Activated naive CD8-positive, alpha-beta T cell treated with anti-CD3 and anti-CD28 coated beads, Interleukin-2, amount 50 U/mL, for 24 hours (primary cell): ENCODE results near the gene ZCCHC18.
"Not testable (repeated sequence)": the region's sequence is repeated elsewhere in the genome, so short reads cannot be mapped to it uniquely, and the experiment has no call there.

Experiments used
- ATAC-seq: fragments of 150-1000 bp; cut with Tn5 transposase; one replicate; pipeline ENCODE4 v1.10.0; 2021
- DNase-seq: peaks from one replicate; pipeline ENCODE4 v3.0.0; 2021
- H3K27ac Mint-ChIP-seq: one replicate; pipeline ENCODE4 v1.8.0; 2021; ENCODE audit warnings: mild to moderate bottlenecking, mixed read lengths
- H3K27me3 Mint-ChIP-seq: one replicate; pipeline ENCODE4 v1.8.0; 2021; ENCODE audit warnings: mixed read lengths
- H3K36me3 Mint-ChIP-seq: one replicate; pipeline ENCODE4 v1.8.0; 2021; ENCODE audit warnings: low read depth, mixed read lengths
- H3K4me1 Mint-ChIP-seq: one replicate; pipeline ENCODE4 v1.8.0; 2021; ENCODE audit warnings: mixed read lengths
- H3K4me3 Mint-ChIP-seq: one replicate; pipeline ENCODE4 v1.8.0; 2021; ENCODE audit warnings: mild to moderate bottlenecking, moderate library complexity, mixed read lengths
- H3K9me3 Mint-ChIP-seq: one replicate; pipeline ENCODE4 v1.8.0; 2021; ENCODE audit warnings: mixed read lengths

ZCCHC18 gene

DNA sequence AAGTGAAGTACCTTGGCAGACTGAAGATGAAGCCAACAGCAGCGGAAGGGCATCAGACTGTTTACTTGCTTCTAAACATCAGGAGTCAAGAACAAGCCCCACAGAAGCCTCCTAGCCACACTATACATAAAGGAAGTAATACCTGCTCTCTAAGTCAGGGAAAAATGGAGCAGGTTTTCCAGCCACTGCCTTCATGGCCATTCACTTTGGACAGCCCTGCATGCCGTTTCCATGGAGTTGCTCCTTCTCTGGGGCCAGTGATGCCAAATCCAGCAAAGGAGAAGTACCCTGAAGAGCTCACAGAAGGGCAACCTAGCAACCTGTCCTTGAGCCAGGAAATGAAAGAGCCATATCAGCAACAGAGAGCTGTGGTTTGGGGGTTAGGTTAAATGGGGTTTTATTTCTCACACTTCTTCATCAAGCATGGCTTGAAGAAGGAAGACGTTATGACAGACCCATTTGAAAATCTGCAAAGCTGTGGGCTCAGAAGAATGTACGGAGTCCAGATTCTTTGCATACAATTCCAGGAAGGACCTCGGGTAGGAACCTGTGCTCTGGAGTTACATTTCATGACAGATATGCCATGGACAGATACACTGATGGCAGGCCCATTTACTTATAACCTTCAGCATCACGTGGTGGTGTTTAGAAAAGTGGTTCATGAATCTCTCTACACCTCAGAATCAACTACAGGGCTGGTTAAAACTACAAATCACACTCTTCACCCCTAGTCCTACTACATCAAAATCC lies 1.7 kb upstream of the ZCCHC18 start:
- not testable (repeated sequence) for H3K9me3 Mint-ChIP-seq, H3K36me3 Mint-ChIP-seq, H3K27me3 Mint-ChIP-seq, DNase-seq
- peak; percentile 42 for ATAC-seq
- H3K27ac Mint-ChIP-seq, result peak overlapping the region; percentile 72
- peak overlapping the region; percentile 83 for H3K4me3 Mint-ChIP-seq
- H3K4me1 Mint-ChIP-seq, result peaks cover 43% of the 10 kb centered on the region

GRCh38 chrX:104113222-104113965 lies 1.1 kb downstream of the ZCCHC18 start:
- no peaks in the 10 kb centered on the region for H3K9me3 Mint-ChIP-seq
- DNase-seq (peak; percentile 54), ATAC-seq (peak; percentile 38)
- peaks cover 50% of the 10 kb centered on the region for H3K4me1 Mint-ChIP-seq
- H3K27ac Mint-ChIP-seq, result peak overlapping the region; percentile 76
- peak overlapping the region; percentile 83 for H3K4me3 Mint-ChIP-seq
- H3K27me3 Mint-ChIP-seq, result no peaks in the 10 kb centered on the region
- H3K36me3 Mint-ChIP-seq, result peaks cover 2% of the 10 kb centered on the region

- Mint-ChIP-seq H3K36me3 (no peaks in the 10 kb centered on the region), H3K4me3 (no peak overlapping the region), H3K27me3 (no peaks in the 10 kb centered on the region), H3K4me1 (peaks cover 55% of the 10 kb centered on the region), H3K9me3 (no peaks in the 10 kb centered on the region), H3K27ac (peak overlapping the region; percentile 74)
- DNase-seq (no peak), ATAC-seq (peak; percentile 45)
These were observed 5.4 kb downstream of the ZCCHC18 start for GRCh38 chrX:104117759-104118158.

- no peak overlapping the region for H3K27ac Mint-ChIP-seq
- no peaks in the 10 kb centered on the region for H3K27me3 Mint-ChIP-seq
- no peaks in the 10 kb centered on the region for H3K9me3 Mint-ChIP-seq
- peaks cover 59% of the 10 kb centered on the region for H3K4me1 Mint-ChIP-seq
- H3K4me3 Mint-ChIP-seq, result no peak overlapping the region
- DNase-seq, result no peak
- no peaks in the 10 kb centered on the region for H3K36me3 Mint-ChIP-seq
- no peak for ATAC-seq
These were observed 6.4 kb downstream of the ZCCHC18 start for GRCh38 chrX:104118765-104119164.

DNA sequence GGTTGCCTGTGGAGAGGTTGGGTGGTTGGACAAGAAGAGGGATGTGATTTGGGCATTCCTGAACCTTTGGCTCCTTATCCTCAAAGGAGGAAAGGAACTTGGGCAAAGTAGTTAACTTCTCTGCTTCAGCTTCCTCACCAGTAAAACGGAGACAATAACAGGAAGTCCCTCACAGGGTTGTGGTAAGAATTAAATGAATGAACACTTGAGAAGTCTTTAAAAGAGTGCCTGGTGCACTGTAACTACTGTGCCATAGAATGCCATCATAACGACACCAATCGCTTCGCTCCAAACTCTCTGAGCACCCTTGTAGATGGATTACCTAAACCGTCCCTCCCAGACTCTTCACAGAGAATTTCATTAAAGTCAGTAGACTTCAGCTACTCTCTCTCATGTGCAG lies 10.5 kb downstream of the ZCCHC18 start:
- Mint-ChIP-seq H3K27ac (peak overlapping the region; percentile 79), H3K4me3 (peak overlapping the region; percentile 48), H3K4me1 (peaks cover 72% of the 10 kb centered on the region), H3K9me3 (no peaks in the 10 kb centered on the region), H3K36me3 (peaks cover 3% of the 10 kb centered on the region), H3K27me3 (no peaks in the 10 kb centered on the region)
- DNase-seq (no peak), ATAC-seq (peak; percentile 91)

GRCh38 chrX:104126856-104127255 lies 14.5 kb downstream of the ZCCHC18 start:
- no peak overlapping the region for H3K27ac Mint-ChIP-seq
- no peaks in the 10 kb centered on the region for H3K27me3 Mint-ChIP-seq
- ATAC-seq (no peak), DNase-seq (no peak)
- H3K9me3 Mint-ChIP-seq, result no peaks in the 10 kb centered on the region
- H3K4me1 Mint-ChIP-seq, result peaks cover 45% of the 10 kb centered on the region
- H3K4me3 Mint-ChIP-seq, result no peak overlapping the region
- peaks cover 10% of the 10 kb centered on the region for H3K36me3 Mint-ChIP-seq

- no peaks in the 10 kb centered on the region for H3K27me3 Mint-ChIP-seq
- no peaks in the 10 kb centered on the region for H3K9me3 Mint-ChIP-seq
- H3K4me3 Mint-ChIP-seq, result no peak overlapping the region
- H3K4me1 Mint-ChIP-seq, result peaks cover 38% of the 10 kb centered on the region
- H3K27ac Mint-ChIP-seq, result no peak overlapping the region
- peaks cover 8% of the 10 kb centered on the region for H3K36me3 Mint-ChIP-seq
- no peak for DNase-seq
- no peak for ATAC-seq
These were observed 18.5 kb downstream of the ZCCHC18 start for GRCh38 chrX:104130808-104131207.

GRCh38 chrX:104134583-104135261 lies 22.4 kb downstream of the ZCCHC18 start:
- Mint-ChIP-seq H3K4me1 (peaks cover 29% of the 10 kb centered on the region), H3K27ac (peak overlapping the region; percentile 73), H3K27me3 (no peaks in the 10 kb centered on the region), H3K36me3 (peaks cover 3% of the 10 kb centered on the region), H3K9me3 (no peaks in the 10 kb centered on the region), H3K4me3 (peak overlapping the region; percentile 40)
- no peak for DNase-seq
- ATAC-seq, result peak; percentile 65

DNA sequence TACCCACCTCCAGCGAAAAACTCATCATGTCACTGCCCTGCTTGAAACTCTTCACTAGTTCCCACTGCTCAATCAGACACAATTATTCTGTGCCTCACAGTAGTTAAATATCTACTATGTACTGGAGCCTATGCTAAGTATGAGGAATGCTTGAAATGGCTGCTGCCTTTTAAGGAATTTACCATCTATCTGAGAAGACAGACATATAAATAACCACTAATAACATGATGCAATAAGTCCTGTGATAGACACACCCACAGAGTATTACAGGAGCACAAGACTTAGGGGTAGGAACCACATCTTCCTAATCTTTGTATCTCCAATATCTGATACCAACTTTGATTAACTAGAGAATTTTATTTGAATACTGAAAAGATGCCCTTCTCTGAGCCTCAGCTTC lies 23.4 kb downstream of the ZCCHC18 start:
- H3K4me1 Mint-ChIP-seq, result peaks cover 29% of the 10 kb centered on the region
- H3K36me3 Mint-ChIP-seq, result no peaks in the 10 kb centered on the region
- peak overlapping the region; percentile 73 for H3K27ac Mint-ChIP-seq
- no peaks in the 10 kb centered on the region for H3K9me3 Mint-ChIP-seq
- no peak for DNase-seq
- no peaks in the 10 kb centered on the region for H3K27me3 Mint-ChIP-seq
- no peak overlapping the region for H3K4me3 Mint-ChIP-seq
- ATAC-seq, result no peak

DNA sequence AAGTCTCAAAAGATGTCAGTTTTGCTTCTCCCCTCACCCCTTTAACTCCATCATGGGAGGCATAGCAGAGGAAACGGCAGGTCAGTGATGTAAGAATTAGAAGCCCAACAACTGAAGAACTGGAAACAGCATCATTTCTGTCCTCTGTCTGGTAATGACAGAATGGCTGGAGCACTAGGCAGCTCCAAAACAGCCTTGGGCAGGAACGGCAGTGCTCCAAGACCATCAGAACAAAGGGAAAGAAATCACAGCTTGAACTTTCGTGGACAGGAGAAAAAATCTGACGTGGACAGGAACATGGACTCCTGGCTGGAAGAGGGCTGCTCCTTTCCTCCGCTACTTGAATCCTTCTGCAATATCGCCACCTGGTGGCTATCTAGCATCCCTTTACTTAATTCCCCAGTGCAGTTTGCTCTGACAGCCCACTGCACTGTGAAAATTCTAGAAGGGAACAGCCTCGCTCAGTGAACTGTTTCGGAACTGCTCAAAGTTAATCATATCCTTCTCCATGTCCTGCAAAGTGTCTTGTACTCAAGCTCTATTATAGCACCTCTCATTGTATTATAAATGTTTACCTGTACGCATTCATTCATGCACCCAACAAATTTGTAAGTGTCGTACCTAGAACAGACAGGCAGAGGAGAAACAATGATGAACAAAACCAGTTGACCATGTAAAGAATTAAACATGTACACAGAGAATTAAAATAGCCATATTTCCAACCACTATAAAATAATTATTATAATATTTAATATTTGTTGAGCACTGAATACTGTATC lies 24.1 kb downstream of the ZCCHC18 start:
- Mint-ChIP-seq H3K36me3 (no peaks in the 10 kb centered on the region), H3K9me3 (no peaks in the 10 kb centered on the region), H3K27me3 (no peaks in the 10 kb centered on the region), H3K27ac (no peak overlapping the region), H3K4me1 (peaks cover 29% of the 10 kb centered on the region), H3K4me3 (no peak overlapping the region)
- ATAC-seq (peak; percentile 67), DNase-seq (peak; percentile 49)

DNA sequence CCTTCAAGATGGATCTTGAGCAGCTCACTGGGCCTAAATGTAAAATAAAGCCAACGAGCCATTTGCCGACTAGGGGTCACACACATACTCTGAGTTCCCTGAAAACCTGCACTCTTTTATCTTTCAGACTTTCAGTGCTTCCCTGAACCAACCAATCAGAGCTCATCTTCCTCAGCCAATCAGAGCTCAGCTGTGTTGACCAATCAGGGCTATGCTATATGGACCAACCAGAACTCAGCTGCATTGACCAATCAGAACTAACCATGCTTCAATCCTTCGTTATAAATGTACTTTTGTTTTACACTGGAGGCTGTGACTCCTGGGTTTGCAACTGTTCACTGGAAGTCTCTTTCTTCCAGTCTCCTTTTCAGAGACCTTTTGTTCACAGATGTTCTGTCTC lies 25.2 kb downstream of the ZCCHC18 start:
- Mint-ChIP-seq H3K9me3 (no peaks in the 10 kb centered on the region), H3K27ac (no peak overlapping the region), H3K27me3 (no peaks in the 10 kb centered on the region), H3K4me1 (peaks cover 34% of the 10 kb centered on the region), H3K4me3 (no peak overlapping the region), H3K36me3 (no peaks in the 10 kb centered on the region)
- ATAC-seq (no peak), DNase-seq (no peak)

DNA sequence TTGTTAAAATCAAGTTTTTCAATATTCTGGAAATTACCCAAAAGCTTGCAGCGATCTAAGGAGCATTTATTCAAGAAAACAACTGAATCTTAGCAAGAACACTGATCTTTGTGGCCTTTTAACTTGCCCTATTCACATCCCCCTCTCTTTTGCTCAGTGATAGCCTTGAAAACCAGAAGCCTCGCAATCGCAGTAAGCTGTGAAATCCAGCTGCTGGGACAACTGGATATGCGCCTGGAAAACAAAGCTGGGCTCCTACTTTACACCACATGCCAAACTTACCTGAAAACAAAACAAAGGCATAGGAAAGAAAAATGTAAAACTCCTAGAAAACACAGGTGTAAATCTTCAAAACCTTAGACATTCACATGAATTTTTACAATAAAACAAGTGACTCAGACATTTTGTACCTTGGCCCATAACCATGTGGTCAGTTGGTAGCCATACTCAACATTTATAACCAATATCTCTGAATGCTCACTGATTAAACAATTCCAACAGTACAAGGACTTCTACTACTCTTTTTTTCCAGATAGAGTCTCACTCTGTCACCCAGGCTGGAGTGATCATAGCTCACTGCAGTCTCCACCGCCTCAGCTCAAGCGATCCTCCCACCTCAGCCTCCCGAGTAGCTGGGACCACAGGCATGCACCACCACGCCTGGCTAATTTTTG lies 28.9 kb downstream of the ZCCHC18 start:
- no peak overlapping the region for H3K4me3 Mint-ChIP-seq
- H3K36me3 Mint-ChIP-seq, result no peaks in the 10 kb centered on the region
- peaks cover 25% of the 10 kb centered on the region for H3K4me1 Mint-ChIP-seq
- ATAC-seq, result no peak
- no peak overlapping the region for H3K27ac Mint-ChIP-seq
- no peaks in the 10 kb centered on the region for H3K9me3 Mint-ChIP-seq
- DNase-seq, result no peak
- no peaks in the 10 kb centered on the region for H3K27me3 Mint-ChIP-seq

- Mint-ChIP-seq H3K4me1 (peaks cover 9% of the 10 kb centered on the region), H3K27ac (no peak overlapping the region)
These were observed 38.7 kb downstream of the ZCCHC18 start for GRCh38 chrX:104151037-104151436.

More at GRCh38 chrX:104151037-104151436, 38.7 kb downstream of the ZCCHC18 start:
- H3K9me3 Mint-ChIP-seq, result no peaks in the 10 kb centered on the region
- no peak for DNase-seq
- H3K27me3 Mint-ChIP-seq, result no peaks in the 10 kb centered on the region
- no peak overlapping the region for H3K4me3 Mint-ChIP-seq
- ATAC-seq, result no peak
- peaks cover 3% of the 10 kb centered on the region for H3K36me3 Mint-ChIP-seq
